IgD-negative memory B cell (primary cell): ENCODE measurements around the gene FUT6. TPM values are rescaled to one million over a fixed set of nuclear protein-coding genes. Genes with fewer than 3 reads are reported as not detected.

Source experiments
- H3K27ac Mint-ChIP-seq, 3 donors: one replicate each; pipeline ENCODE4 v1.8.0; 2020 to 2022; ENCODE audit warnings: mild to moderate bottlenecking in 3 of 3, mixed read lengths in 3 of 3, moderate library complexity in 1 of 3
- H3K27me3 Mint-ChIP-seq: one replicate; pipeline ENCODE4 v1.8.0; 2021; ENCODE audit warnings: mixed read lengths
- H3K36me3 Mint-ChIP-seq: one replicate; pipeline ENCODE4 v1.8.0; 2020; ENCODE audit warnings: mild to moderate bottlenecking, mixed read lengths
- H3K4me1 Mint-ChIP-seq, 3 donors: one replicate each; pipeline ENCODE4 v1.8.0; 2020 to 2022; ENCODE audit warnings: mixed read lengths in 3 of 3, mild to moderate bottlenecking in 1 of 3
- H3K4me3 Mint-ChIP-seq, 4 donors: one replicate each; pipeline ENCODE4 v1.8.0; 2020 to 2022; ENCODE audit warnings: mild to moderate bottlenecking in 4 of 4, mixed read lengths in 4 of 4, moderate library complexity in 3 of 4
- H3K9me3 Mint-ChIP-seq, 3 donors: one replicate each; pipeline ENCODE4 v1.8.0; 2020 to 2021; ENCODE audit warnings: mixed read lengths in 3 of 3, mild to moderate bottlenecking in 1 of 3
- polyA plus RNA-seq: library from polyadenylated mRNA; unstranded; fragments of 300-500 nt; fragmentation: Illumina TruSeq; gene quantifications from one replicate; pipeline ENCODE4 v1.2.3, GENCODE V29; 2021

Gene FUT6
- polyA plus RNA-seq, 1 donor from 2014 or later = 0.55 TPM

- Mint-ChIP-seq H3K27ac (peak overlapping the region in 1 of 3 donors; percentile 17), H3K9me3 (no peaks in the 10 kb centered on the region), H3K27me3 (peaks cover 13% of the 10 kb centered on the region), H3K36me3 (no peaks in the 10 kb centered on the region), H3K4me3 (no peak overlapping the region), H3K4me1 (peaks cover 0 to 4% (median 2%) of the 10 kb centered on the region in 3 donors)
Observed at GRCh38 chr19:5808120-5808816, 31.2 kb downstream of the FUT6 start.

- H3K4me1 Mint-ChIP-seq = peaks cover 0 to 5% (median 3%) of the 10 kb centered on the region in 3 donors
- peak overlapping the region in 1 of 4 donors; percentile 8 for H3K4me3 Mint-ChIP-seq
- H3K27me3 Mint-ChIP-seq = peaks cover 22% of the 10 kb centered on the region
- no peaks in the 10 kb centered on the region for H3K36me3 Mint-ChIP-seq
- H3K9me3 Mint-ChIP-seq = no peaks in the 10 kb centered on the region
- no peak overlapping the region for H3K27ac Mint-ChIP-seq
Observed at GRCh38 chr19:5806905-5807304, 32.6 kb downstream of the FUT6 start.

- Mint-ChIP-seq H3K27me3 (peaks cover 27% of the 10 kb centered on the region), H3K4me1 (peaks cover 0 to 5% (median 4%) of the 10 kb centered on the region in 3 donors), H3K9me3 (no peaks in the 10 kb centered on the region), H3K27ac (no peak overlapping the region), H3K36me3 (no peaks in the 10 kb centered on the region), H3K4me3 (no peak overlapping the region)
Observed at GRCh38 chr19:5806133-5806489, 33.4 kb downstream of the FUT6 start.

- Mint-ChIP-seq H3K9me3 (no peaks in the 10 kb centered on the region), H3K4me1 (peaks cover 0 to 5% (median 4%) of the 10 kb centered on the region in 3 donors), H3K4me3 (peak overlapping the region in 2 of 4 donors; percentile 49 to 84), H3K27me3 (peaks cover 30% of the 10 kb centered on the region), H3K36me3 (no peaks in the 10 kb centered on the region), H3K27ac (no peak overlapping the region)
Observed at GRCh38 chr19:5805462-5806132, 33.9 kb downstream of the FUT6 start.

GRCh38 chr19:5804516-5805461, 34.7 kb downstream of the FUT6 start, which contains the start of gene NRTN:
Gene NRTN, plus strand, starts transcription at chr19:5805067. Its CDS starts 19,099 bp downstream, at chr19:5824166.
- H3K4me1 Mint-ChIP-seq = peaks cover 0 to 5% (median 4%) of the 10 kb centered on the region in 3 donors
- no peaks in the 10 kb centered on the region for H3K9me3 Mint-ChIP-seq
- H3K4me3 Mint-ChIP-seq = peak within 1 kb of the TSS in 2 of 4 donors; percentile 79 to 84
- peaks cover 32% of the 10 kb centered on the region for H3K27me3 Mint-ChIP-seq
- peak within 1 kb of the TSS; percentile 13 to 85 (median 73) for H3K27ac Mint-ChIP-seq
- no peaks in the 10 kb centered on the region for H3K36me3 Mint-ChIP-seq

GRCh38 chr19:5803752-5804515, 35.6 kb downstream of the FUT6 start:
- peak overlapping the region in 2 of 4 donors; percentile 79 to 80 for H3K4me3 Mint-ChIP-seq
- H3K9me3 Mint-ChIP-seq = no peaks in the 10 kb centered on the region
- peaks cover 0 to 5% (median 4%) of the 10 kb centered on the region in 3 donors for H3K4me1 Mint-ChIP-seq
- H3K36me3 Mint-ChIP-seq = no peaks in the 10 kb centered on the region
- peaks cover 36% of the 10 kb centered on the region for H3K27me3 Mint-ChIP-seq
- H3K27ac Mint-ChIP-seq = peak overlapping the region; percentile 13 to 85 (median 73)

GRCh38 chr19:5803441-5803751, 36.1 kb downstream of the FUT6 start:
- H3K9me3 Mint-ChIP-seq = no peaks in the 10 kb centered on the region
- H3K4me3 Mint-ChIP-seq = peak overlapping the region in 1 of 4 donors; percentile 73
- peaks cover 39% of the 10 kb centered on the region for H3K27me3 Mint-ChIP-seq
- H3K4me1 Mint-ChIP-seq = peaks cover 0 to 5% (median 4%) of the 10 kb centered on the region in 3 donors
- no peaks in the 10 kb centered on the region for H3K36me3 Mint-ChIP-seq
- peak overlapping the region in 1 of 3 donors; percentile 85 for H3K27ac Mint-ChIP-seq

- Mint-ChIP-seq H3K4me3 (peak overlapping the region in 1 of 4 donors; percentile 33), H3K9me3 (no peaks in the 10 kb centered on the region), H3K4me1 (peaks cover 0 to 5% (median 4%) of the 10 kb centered on the region in 3 donors), H3K27me3 (peaks cover 39% of the 10 kb centered on the region), H3K27ac (no peak overlapping the region), H3K36me3 (no peaks in the 10 kb centered on the region)
Observed at GRCh38 chr19:5801796-5802619, 37.5 kb downstream of the FUT6 start.

- peaks cover 39% of the 10 kb centered on the region for H3K27me3 Mint-ChIP-seq
- no peaks in the 10 kb centered on the region for H3K9me3 Mint-ChIP-seq
- no peak overlapping the region for H3K4me3 Mint-ChIP-seq
- H3K36me3 Mint-ChIP-seq = no peaks in the 10 kb centered on the region
- H3K27ac Mint-ChIP-seq = peak overlapping the region in 1 of 3 donors; percentile 74
- H3K4me1 Mint-ChIP-seq = peaks cover 0 to 5% (median 4%) of the 10 kb centered on the region in 3 donors
Observed at GRCh38 chr19:5800361-5801270, 38.9 kb downstream of the FUT6 start.

GRCh38 chr19:5799247-5800241, 40.0 kb downstream of the FUT6 start:
- peaks cover 37% of the 10 kb centered on the region for H3K27me3 Mint-ChIP-seq
- H3K27ac Mint-ChIP-seq = no peak overlapping the region
- no peaks in the 10 kb centered on the region for H3K9me3 Mint-ChIP-seq
- no peaks in the 10 kb centered on the region for H3K36me3 Mint-ChIP-seq
- H3K4me3 Mint-ChIP-seq = no peak overlapping the region
- H3K4me1 Mint-ChIP-seq = peaks cover 0 to 5% (median 4%) of the 10 kb centered on the region in 3 donors

- H3K4me3 Mint-ChIP-seq = no peak overlapping the region
- no peaks in the 10 kb centered on the region for H3K9me3 Mint-ChIP-seq
- H3K27me3 Mint-ChIP-seq = peaks cover 28% of the 10 kb centered on the region
- peaks cover 0 to 2% (median under 1%) of the 10 kb centered on the region in 3 donors for H3K4me1 Mint-ChIP-seq
- H3K36me3 Mint-ChIP-seq = no peaks in the 10 kb centered on the region
- H3K27ac Mint-ChIP-seq = no peak overlapping the region
Observed at GRCh38 chr19:5798244-5798643, 41.3 kb downstream of the FUT6 start.

- Mint-ChIP-seq H3K4me1 (peaks cover 2 to 4% (median 4%) of the 10 kb centered on the region in 3 donors), H3K27me3 (peaks cover 11% of the 10 kb centered on the region), H3K36me3 (peaks cover 4% of the 10 kb centered on the region), H3K9me3 (peaks cover 0 to 4% (median 1%) of the 10 kb centered on the region in 3 donors), H3K4me3 (no peak overlapping the region), H3K27ac (no peak overlapping the region)
Observed at GRCh38 chr19:5795382-5795919, 44.1 kb downstream of the FUT6 start.
